ENCODE data around the gene INCA1.

Gene INCA1

GRCh38 chr17:4944163-4944553 lies 53.2 kb downstream of the INCA1 start:
- peak overlapping the region; percentile 100 for H3K27ac ChIP-seq
- TF ChIP-seq CTCF (IDR thresholded peaks at IDR 0.05) (no peak), ZFX (IDR thresholded peaks at IDR 0.05; ENCODE audit: borderline replicate concordance) (no peak)

- peak overlapping the region; percentile 100 for H3K27ac ChIP-seq
- TF ChIP-seq ZFX (IDR thresholded peaks at IDR 0.05; ENCODE audit: borderline replicate concordance) (no peak), CTCF (IDR thresholded peaks at IDR 0.05) (no peak)
Measured at GRCh38 chr17:4942760-4943508, 54.4 kb downstream of the INCA1 start.

- H3K27ac ChIP-seq: peak overlapping the region; percentile 98
- TF ChIP-seq CTCF (IDR thresholded peaks at IDR 0.05): no peak
- no peak for TF ChIP-seq ZFX (IDR thresholded peaks at IDR 0.05; ENCODE audit: borderline replicate concordance)
Measured at GRCh38 chr17:4941319-4941610, 56.1 kb downstream of the INCA1 start.

DNA sequence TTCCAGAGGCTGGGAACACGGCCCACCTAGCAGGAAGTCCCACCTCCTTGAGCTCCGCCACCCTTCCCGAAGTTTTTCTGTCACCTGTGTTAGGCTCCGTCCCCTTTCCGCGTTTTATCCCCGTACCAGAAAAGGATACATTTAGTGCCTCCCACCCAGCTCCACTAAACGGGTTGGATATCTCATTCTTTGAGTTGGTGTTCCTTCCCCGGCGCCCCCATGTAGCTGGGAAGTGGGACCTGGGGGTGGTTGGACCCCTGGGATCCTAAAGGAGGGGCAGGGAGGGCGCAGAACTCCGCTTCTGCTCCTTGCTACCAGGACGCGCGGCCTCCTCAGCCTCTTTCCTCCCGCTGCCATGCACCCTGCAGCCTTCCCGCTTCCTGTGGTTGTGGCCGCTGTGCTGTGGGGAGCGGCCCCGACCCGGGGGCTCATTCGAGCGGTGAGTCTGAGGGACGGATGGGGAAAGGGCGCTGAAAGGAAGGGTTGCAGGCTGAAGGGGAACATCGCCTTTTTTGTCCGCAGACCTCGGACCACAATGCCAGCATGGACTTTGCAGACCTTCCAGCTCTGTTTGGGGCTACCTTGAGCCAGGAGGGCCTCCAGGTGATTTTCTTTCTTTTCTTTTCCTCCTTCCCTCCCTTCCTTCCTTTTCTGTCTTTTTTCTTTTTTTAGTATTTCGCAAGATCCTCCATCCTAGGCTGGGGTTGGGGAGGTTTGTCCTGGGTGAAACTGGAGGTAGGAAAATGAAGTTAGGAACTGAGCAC lies 56.6 kb downstream of the INCA1 start:
- H3K27ac ChIP-seq: peak overlapping the region; percentile 98
- no peak for TF ChIP-seq CTCF (IDR thresholded peaks at IDR 0.05)
- TF ChIP-seq ZFX (IDR thresholded peaks at IDR 0.05; ENCODE audit: borderline replicate concordance): no peak

DNA sequence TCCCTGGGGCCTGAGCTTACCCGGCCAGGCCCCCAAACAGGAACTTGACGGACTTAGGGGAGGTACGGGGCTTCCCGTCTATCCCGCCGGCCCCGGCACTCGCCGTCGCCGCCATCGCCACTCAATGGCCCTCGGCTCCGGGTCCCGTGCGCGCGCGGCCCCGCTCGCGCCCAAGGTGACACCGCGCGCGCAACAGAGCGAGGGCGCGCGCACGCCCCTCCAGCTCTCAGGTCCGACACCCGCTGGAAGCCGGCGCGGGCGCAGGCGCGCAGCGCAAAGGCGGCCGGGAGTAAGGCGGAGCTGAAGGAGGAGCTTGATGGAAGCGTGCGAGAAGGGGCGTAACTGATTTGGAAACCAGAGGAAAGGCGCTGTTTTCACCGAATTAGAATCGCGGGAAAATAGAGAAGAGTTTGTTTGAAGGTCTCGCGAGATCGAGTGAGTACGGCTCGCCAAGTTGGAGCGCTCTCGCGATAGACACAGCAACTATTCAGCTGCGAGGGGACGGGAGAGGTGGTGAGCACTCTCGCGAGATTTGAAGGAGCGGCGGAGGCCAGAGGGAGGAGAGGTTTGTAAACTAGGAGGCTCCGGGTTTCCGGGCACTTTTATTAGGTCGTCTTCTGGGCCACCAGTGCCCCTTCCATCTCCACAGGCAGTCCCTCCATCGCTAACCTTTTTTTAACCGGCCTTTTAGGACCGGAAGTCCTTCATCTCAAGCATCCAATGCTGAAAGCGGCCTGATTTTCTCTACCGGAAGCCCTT lies 57.3 kb downstream of the INCA1 start, which contains the start of the genes RNF167 and SLC25A11:
Gene RNF167, plus strand, starts transcription at position 473 of the 759 bp plus-strand sequence. CDS start 642 bp downstream, outside the sequence.
Gene SLC25A11, minus strand, starts transcription at position 251 of the 759 bp plus-strand sequence. Its CDS starts 136 bp downstream, at position 115.
- peak within 1 kb of the TSS; percentile 98 for H3K27ac ChIP-seq
- TF ChIP-seq ZFX (IDR thresholded peaks at IDR 0.05; ENCODE audit: borderline replicate concordance) (no peak), CTCF (IDR thresholded peaks at IDR 0.05) (no peak)

- no peak for TF ChIP-seq CTCF (IDR thresholded peaks at IDR 0.05)
- H3K27ac ChIP-seq: peak overlapping the region; percentile 98
Measured at GRCh38 chr17:4939546-4939795, 57.9 kb downstream of the INCA1 start.

Measured in 22Rv1 (cell line).